22Rv1 (cell line): ENCODE results near the gene ADK.

ENCODE experiments used
- CTCF ChIP-seq: fragments of 450-650 bp; IDR thresholded peaks from 2 replicates; pipeline ENCODE4 v1.5.1; 2017; ENCODE audit warnings: mild to moderate bottlenecking
- ZFX ChIP-seq: fragments of 450-650 bp; IDR thresholded peaks from 2 replicates; pipeline ENCODE4 v1.6.1; 2017; ENCODE audit warnings: antibody characterized with exemption, borderline replicate concordance

- TF ChIP-seq CTCF (no peak), ZFX (no peak)
Observed at GRCh38 chr10:74436523-74437170, 285.6 kb downstream of the ADK start.
